Mesothelial cell of epicardium (in vitro differentiated cells): ENCODE results near the gene IL20RA. TPM values are rescaled to one million over a fixed set of nuclear protein-coding genes. Genes with fewer than 3 reads are reported as not detected.

Source experiments
- DNase-seq, 2 experiments: peaks; one replicate each; pipeline ENCODE4 v3.0.0; 2021; ENCODE audit warnings: low spot score in 2 of 2; ENCODE audit not compliant: unreplicated experiment in 2 of 2
- H3K27ac Mint-ChIP-seq: 2 replicates; pipeline ENCODE4 v1.8.0; 2021; ENCODE audit warnings: mixed read lengths
- H3K27me3 Mint-ChIP-seq: 2 replicates; pipeline ENCODE4 v1.8.0; 2021; ENCODE audit warnings: low read depth, mixed read lengths
- H3K36me3 Mint-ChIP-seq: 2 replicates; pipeline ENCODE4 v1.8.0; 2021; ENCODE audit warnings: mixed read lengths
- H3K4me1 Mint-ChIP-seq: 2 replicates; pipeline ENCODE4 v1.8.0; 2021; ENCODE audit warnings: mixed read lengths
- H3K4me3 Mint-ChIP-seq: 2 replicates; pipeline ENCODE4 v1.8.0; 2021; ENCODE audit warnings: mild to moderate bottlenecking, moderate library complexity, mixed read lengths
- H3K9me3 Mint-ChIP-seq: 2 replicates; pipeline ENCODE4 v1.8.0; 2021; ENCODE audit warnings: mixed read lengths
- total RNA-seq: library from RNA; stranded (reverse); gene quantifications from 3 replicates; pipeline ENCODE4 v1.2.1, GENCODE V29; 2021
- TF ChIP-seq, protein P1 (sequence below): fragments of 200-600 bp; sonication (generic); IDR thresholded peaks from one replicate; pipeline ENCODE4 v1.5.0; 2021; ENCODE audit warnings: antibody characterized with exemption; ENCODE audit not compliant: unreplicated experiment

IL20RA gene
- total RNA-seq, 1 donor from 2014 or later = 2.1 TPM

DNA sequence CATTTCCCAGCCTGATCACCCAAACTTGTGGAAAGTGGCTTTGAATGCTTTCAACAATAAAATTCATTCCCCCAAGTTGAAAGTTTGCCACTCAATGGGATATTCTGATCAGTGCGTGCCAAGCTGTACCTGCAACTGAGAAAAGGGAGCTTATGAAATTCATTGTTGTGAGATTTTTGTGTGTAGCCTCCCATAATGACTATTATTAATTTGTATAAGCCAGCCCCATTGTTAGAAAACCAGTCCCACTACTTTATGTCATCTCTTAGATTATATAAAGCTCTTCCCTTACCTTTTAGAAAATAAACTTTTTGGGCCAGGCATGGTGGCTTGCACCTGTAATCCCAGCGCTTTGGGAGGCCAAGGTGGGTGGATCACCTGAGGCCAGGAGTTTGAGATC, 15.9 kb downstream of the IL20RA start:
- H3K27me3 Mint-ChIP-seq = peaks cover 2% of the 10 kb centered on the region
- H3K36me3 Mint-ChIP-seq = no peaks in the 10 kb centered on the region
- H3K9me3 Mint-ChIP-seq = no peaks in the 10 kb centered on the region
- no peak overlapping the region for H3K27ac Mint-ChIP-seq
- no peak overlapping the region for H3K4me3 Mint-ChIP-seq
- TF ChIP-seq, protein P1, sequence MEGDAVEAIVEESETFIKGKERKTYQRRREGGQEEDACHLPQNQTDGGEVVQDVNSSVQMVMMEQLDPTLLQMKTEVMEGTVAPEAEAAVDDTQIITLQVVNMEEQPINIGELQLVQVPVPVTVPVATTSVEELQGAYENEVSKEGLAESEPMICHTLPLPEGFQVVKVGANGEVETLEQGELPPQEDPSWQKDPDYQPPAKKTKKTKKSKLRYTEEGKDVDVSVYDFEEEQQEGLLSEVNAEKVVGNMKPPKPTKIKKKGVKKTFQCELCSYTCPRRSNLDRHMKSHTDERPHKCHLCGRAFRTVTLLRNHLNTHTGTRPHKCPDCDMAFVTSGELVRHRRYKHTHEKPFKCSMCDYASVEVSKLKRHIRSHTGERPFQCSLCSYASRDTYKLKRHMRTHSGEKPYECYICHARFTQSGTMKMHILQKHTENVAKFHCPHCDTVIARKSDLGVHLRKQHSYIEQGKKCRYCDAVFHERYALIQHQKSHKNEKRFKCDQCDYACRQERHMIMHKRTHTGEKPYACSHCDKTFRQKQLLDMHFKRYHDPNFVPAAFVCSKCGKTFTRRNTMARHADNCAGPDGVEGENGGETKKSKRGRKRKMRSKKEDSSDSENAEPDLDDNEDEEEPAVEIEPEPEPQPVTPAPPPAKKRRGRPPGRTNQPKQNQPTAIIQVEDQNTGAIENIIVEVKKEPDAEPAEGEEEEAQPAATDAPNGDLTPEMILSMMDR = no peak
- no peak for DNase-seq
- H3K4me1 Mint-ChIP-seq = no peaks in the 10 kb centered on the region

DNA sequence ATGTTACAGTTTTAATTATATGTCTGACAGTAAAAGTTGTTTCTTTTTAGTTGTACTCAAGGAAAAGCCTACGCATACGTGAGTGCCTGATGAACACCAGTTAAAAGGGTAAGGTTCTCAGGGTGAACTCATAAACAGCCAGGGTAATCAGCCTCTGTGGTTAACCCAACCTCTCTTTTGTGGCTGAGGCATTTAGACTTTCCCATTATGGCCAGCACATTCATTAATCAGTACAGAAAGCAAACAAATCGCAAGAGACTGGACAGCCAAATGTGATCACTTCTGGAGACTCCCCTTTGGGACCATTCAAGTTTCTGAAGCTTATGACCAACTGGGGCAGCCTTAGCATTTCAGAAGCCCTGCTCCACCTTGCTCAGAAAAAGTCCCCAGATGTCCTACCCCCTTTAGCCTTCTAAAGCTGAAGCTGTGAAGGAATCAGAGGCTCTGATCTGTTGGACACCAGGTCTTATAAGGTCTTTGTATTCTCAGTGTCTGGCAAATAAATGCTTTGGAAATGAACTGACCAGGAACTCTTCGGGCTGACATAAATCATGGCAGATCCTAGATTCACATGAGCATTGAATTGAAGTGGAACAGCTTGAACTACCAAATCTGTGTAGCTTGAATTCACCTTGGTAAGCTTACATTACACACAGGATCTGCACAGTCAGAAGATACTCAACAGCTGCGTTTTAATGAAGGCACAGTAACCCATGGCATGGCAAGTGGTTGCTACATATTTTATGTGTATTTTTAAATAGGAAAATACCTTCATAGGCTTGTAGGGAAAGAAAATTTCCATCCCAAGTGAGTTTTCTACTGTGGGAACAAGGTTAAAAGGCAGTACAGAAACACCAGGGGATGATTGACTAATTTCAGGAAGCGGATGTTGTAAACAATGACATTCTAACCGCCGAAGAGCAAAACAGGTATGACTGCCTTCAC, 18.7 kb downstream of the IL20RA start:
- Mint-ChIP-seq H3K4me1 (no peaks in the 10 kb centered on the region), H3K27ac (no peak overlapping the region), H3K9me3 (no peaks in the 10 kb centered on the region), H3K27me3 (peaks cover 2% of the 10 kb centered on the region), H3K4me3 (no peak overlapping the region), H3K36me3 (no peaks in the 10 kb centered on the region)
- TF ChIP-seq, protein P1 = no peak
- no peak for DNase-seq

DNA sequence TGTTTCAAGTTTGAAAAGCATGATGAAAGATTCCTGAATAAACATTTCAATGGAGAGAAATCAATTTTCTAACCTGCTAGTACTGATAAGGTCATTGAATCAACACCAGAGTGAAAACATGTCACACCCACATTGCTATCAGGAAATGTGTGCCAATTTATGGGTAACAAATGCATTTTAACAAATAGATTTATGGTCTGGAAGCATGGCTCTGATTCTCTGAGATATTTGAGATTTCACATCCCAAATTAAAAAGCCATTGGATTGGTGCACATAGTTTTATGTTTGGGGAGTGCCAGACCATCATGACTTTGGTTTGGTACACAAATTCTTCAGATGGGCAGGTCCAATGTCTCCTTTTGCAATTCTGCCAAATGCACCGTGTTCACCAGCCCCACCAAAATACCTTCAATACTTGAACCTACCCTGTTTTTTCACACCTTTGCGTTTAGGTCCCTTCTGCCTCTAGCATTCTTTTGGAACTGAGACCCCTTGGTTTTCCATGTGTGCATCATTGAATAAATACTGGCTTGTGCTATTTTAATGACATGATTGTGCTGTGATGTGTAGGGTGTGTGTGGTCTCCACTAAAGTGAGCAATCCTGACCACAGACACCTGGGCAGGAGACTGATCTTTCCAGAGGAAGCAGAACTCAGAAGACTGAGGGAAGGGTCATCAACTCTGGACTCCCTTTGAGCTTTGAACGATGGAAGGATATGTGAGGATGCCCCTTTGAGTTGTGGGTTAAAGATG, 20.4 kb downstream of the IL20RA start:
- TF ChIP-seq, protein P1 = no peak
- Mint-ChIP-seq H3K36me3 (no peaks in the 10 kb centered on the region), H3K27me3 (no peaks in the 10 kb centered on the region), H3K27ac (no peak overlapping the region), H3K9me3 (peaks cover 7% of the 10 kb centered on the region), H3K4me3 (no peak overlapping the region), H3K4me1 (peaks cover 7% of the 10 kb centered on the region)
- DNase-seq = no peak

DNA sequence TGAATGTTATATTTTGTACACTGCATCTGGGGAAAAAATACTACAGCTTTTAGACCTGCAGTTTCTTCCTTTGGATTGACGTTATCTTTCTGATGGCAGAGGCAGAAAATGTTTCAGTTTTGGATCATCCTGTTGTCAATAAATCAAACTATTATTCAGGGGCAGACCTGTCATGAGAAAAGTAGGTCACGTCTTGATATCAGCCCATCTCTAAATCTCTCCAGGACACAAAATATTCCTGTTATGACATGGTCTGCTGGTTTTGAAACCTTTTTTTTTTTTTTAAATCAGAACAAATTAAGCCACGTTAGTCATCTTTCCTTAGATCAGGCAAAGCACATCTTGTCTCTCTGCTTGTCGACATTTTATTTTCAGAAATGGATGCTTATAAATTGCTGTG, 24.0 kb downstream of the IL20RA start:
- H3K27ac Mint-ChIP-seq = no peak overlapping the region
- peaks cover 7% of the 10 kb centered on the region for H3K9me3 Mint-ChIP-seq
- H3K4me1 Mint-ChIP-seq = peaks cover 23% of the 10 kb centered on the region
- TF ChIP-seq, protein P1 = no peak
- no peak for DNase-seq
- no peaks in the 10 kb centered on the region for H3K36me3 Mint-ChIP-seq
- H3K27me3 Mint-ChIP-seq = no peaks in the 10 kb centered on the region
- H3K4me3 Mint-ChIP-seq = no peak overlapping the region

DNA sequence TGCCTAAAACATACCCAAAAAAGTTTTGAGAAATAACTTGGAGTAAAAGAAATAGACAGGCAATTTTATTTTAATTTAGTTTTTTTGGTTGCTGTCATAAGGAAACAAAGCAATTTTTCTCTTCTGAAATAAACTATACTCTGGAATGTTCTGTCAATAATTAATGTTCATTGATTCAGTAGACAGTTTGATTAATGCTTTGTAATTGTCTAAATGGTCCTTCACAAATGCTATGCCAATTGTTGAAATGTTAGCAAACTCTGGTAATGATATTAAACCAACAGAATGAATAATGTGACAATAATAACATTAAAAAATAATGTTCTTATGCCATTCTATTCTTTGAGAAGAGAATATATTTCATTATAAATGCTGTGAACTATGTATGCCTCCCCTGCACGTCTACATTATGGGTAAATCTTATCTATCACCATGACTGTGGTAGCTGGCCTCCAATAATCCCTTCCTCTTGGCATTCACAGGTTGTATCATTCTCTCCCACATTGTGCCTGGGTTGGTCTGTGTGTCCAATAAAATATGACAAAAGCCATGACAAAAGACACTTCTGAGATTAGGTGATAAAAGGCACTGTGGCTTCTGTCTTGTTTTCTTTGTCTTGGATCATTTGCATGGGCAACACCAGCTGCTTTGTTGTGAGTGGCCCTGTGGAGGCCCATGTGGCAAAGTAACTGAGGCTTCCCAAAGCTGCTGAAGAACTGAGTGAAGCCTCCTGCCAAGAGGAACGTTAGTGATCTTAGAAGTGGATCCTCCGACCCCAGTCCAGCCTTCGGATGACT, 25.1 kb downstream of the IL20RA start:
- Mint-ChIP-seq H3K36me3 (no peaks in the 10 kb centered on the region), H3K4me1 (peaks cover 33% of the 10 kb centered on the region), H3K4me3 (no peak overlapping the region), H3K9me3 (peaks cover 7% of the 10 kb centered on the region), H3K27ac (no peak overlapping the region), H3K27me3 (no peaks in the 10 kb centered on the region)
- no peak for DNase-seq
- TF ChIP-seq, protein P1 = no peak
